AG09309 (cell line): ENCODE measurements around the gene ACTA2.

Experiments
- DNase-seq: peaks from one replicate; pipeline ENCODE4 v3.0.0-alpha.2; 2010; ENCODE audit warnings: low read depth
- H3K4me3 ChIP-seq: 2 replicates; pipeline ENCODE4 v1.5.1; 2011; ENCODE audit warnings: mild to moderate bottlenecking, low read depth, low read length, moderate library complexity; ENCODE audit not compliant: control insufficient read depth
- CTCF ChIP-seq: IDR thresholded peaks from 2 replicates; pipeline ENCODE4 v1.5.1; 2011; ENCODE audit warnings: mild to moderate bottlenecking, low read depth, low read length, inconsistent platforms; ENCODE audit not compliant: insufficient read depth, control insufficient read depth; ENCODE audit errors: missing control alignments

The ACTA2 gene

GRCh38 chr10:88927416-88927690 is 25.2 kb downstream of the ACTA2 start:
- DNase-seq, result no peak
- no peak overlapping the region for H3K4me3 ChIP-seq
- no peak for TF ChIP-seq CTCF

GRCh38 chr10:88926566-88927415 is 25.8 kb downstream of the ACTA2 start:
- DNase-seq, result peak; percentile 90

GRCh38 chr10:88923520-88923919 is 29.1 kb downstream of the ACTA2 start:
- DNase-seq, result no peak
- no peak for TF ChIP-seq CTCF
- H3K4me3 ChIP-seq, result no peak overlapping the region

More at GRCh38 chr10:88926566-88927415, 25.8 kb downstream of the ACTA2 start:
- no peak for TF ChIP-seq CTCF
- no peak overlapping the region for H3K4me3 ChIP-seq

- DNase-seq, result no peak
- no peak for TF ChIP-seq CTCF
- no peak overlapping the region for H3K4me3 ChIP-seq
Observed at GRCh38 chr10:88922041-88922440, 30.5 kb downstream of the ACTA2 start.

GRCh38 chr10:88920986-88921593 is 31.5 kb downstream of the ACTA2 start:
- DNase-seq, result no peak
- H3K4me3 ChIP-seq, result no peak overlapping the region
- no peak for TF ChIP-seq CTCF

- no peak for DNase-seq
- TF ChIP-seq CTCF, result no peak
- H3K4me3 ChIP-seq, result no peak overlapping the region
Observed at GRCh38 chr10:88920198-88920597, 32.4 kb downstream of the ACTA2 start.
